Breast epithelium (tissue), 3 donors: ENCODE results near the gene EIF3L.

ENCODE experiments used
- POLR2A ChIP-seq: fragments of 450-650 bp; IDR thresholded peaks from one replicate; pipeline ENCODE4 v1.6.1; 2016; ENCODE audit warnings: antibody characterized with exemption, mild to moderate bottlenecking, moderate library complexity
- POLR2AphosphoS5 ChIP-seq, 3 donors: sonication (generic); formaldehyde crosslinking; IDR thresholded peaks; one replicate each; pipeline ENCODE4 v1.6.1; 2017; ENCODE audit warnings: antibody characterized with exemption in 3 of 3
- TF ChIP-seq, protein P1 (sequence below), 3 donors: fragments of 450-650 bp; IDR thresholded peaks; one replicate each; pipeline ENCODE4 v1.5.1; 2016 to 2017; ENCODE audit warnings: antibody characterized with exemption in 3 of 3, mild to moderate bottlenecking in 3 of 3, moderate library complexity in 3 of 3

DNA sequence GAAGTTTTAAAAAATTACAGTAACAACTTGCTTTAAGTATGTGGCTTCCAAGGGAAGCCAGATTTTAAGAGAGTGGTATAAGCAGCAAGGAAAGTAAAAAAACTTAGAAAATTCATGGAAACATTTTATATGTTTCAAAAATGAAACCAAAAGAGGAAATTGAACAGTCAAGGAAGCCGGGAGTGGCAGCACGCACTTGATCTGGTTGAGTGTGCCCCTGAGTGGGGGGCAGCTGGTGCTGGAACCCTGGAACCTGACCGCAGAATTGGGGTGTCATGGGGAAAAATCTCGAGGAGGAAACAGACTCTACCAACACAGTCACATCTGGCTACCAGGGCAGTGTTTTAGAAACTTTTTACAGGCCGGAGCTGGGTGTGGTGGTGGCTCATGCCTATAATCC, 70.9 kb downstream of the EIF3L start:
- no peak for TF ChIP-seq POLR2AphosphoS5 (IDR thresholded peaks at IDR 0.05)
- TF ChIP-seq, protein P1, sequence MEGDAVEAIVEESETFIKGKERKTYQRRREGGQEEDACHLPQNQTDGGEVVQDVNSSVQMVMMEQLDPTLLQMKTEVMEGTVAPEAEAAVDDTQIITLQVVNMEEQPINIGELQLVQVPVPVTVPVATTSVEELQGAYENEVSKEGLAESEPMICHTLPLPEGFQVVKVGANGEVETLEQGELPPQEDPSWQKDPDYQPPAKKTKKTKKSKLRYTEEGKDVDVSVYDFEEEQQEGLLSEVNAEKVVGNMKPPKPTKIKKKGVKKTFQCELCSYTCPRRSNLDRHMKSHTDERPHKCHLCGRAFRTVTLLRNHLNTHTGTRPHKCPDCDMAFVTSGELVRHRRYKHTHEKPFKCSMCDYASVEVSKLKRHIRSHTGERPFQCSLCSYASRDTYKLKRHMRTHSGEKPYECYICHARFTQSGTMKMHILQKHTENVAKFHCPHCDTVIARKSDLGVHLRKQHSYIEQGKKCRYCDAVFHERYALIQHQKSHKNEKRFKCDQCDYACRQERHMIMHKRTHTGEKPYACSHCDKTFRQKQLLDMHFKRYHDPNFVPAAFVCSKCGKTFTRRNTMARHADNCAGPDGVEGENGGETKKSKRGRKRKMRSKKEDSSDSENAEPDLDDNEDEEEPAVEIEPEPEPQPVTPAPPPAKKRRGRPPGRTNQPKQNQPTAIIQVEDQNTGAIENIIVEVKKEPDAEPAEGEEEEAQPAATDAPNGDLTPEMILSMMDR (IDR thresholded peaks at IDR 0.05): no peak
- no peak for TF ChIP-seq POLR2A
